Fibroblast of mammary gland (primary cell): Measurements from ENCODE around the gene GANAB.

Experiments used
- DNase-seq: peaks from one replicate; pipeline ENCODE4 v3.0.0-alpha.2; 2010; ENCODE audit warnings: low read depth
- H3K4me3 ChIP-seq: 2 replicates; pipeline ENCODE4 v1.5.1; 2011; ENCODE audit warnings: low read depth, mild to moderate bottlenecking, low read length, moderate library complexity; ENCODE audit not compliant: control insufficient read depth
- CTCF ChIP-seq: conservative IDR thresholded peaks from 2 replicates; pipeline ENCODE4 v1.5.1; 2011; ENCODE audit warnings: low read depth, low read length, inconsistent platforms; ENCODE audit not compliant: control insufficient read depth, insufficient read depth

The GANAB gene

GRCh38 chr11:62580959-62581715 lies 65.3 kb downstream of the GANAB start:
- TF ChIP-seq CTCF, result no peak

GRCh38 chr11:62579252-62579651 lies 67.2 kb downstream of the GANAB start:
- H3K4me3 ChIP-seq, result no peak overlapping the region
- DNase-seq, result no peak
- no peak for TF ChIP-seq CTCF

More at GRCh38 chr11:62580959-62581715, 65.3 kb downstream of the GANAB start:
- no peak for DNase-seq
- no peak overlapping the region for H3K4me3 ChIP-seq

GRCh38 chr11:62578541-62578940 lies 67.9 kb downstream of the GANAB start:
- no peak for TF ChIP-seq CTCF
- no peak overlapping the region for H3K4me3 ChIP-seq
- no peak for DNase-seq

GRCh38 chr11:62577046-62577714 lies 69.2 kb downstream of the GANAB start:
- no peak for TF ChIP-seq CTCF
- H3K4me3 ChIP-seq, result no peak overlapping the region
- peak; percentile 80 for DNase-seq

GRCh38 chr11:62575837-62576236 lies 70.6 kb downstream of the GANAB start:
- no peak for DNase-seq
- TF ChIP-seq CTCF, result no peak
- peak overlapping the region; percentile 74 for H3K4me3 ChIP-seq

- no peak for TF ChIP-seq CTCF
- peak overlapping the region; percentile 74 for H3K4me3 ChIP-seq
- DNase-seq, result no peak
Measured at GRCh38 chr11:62575156-62575555, 71.3 kb downstream of the GANAB start.
